Ascending aorta (tissue), 2 donors: ENCODE results near the gene TCF7. TPM values are rescaled to one million over a fixed set of nuclear protein-coding genes. Genes with fewer than 3 reads are reported as not detected.

ENCODE experiments used
- DNase-seq, 2 donors: peaks; one replicate each; pipeline ENCODE4 v3.0.0-alpha.2; 2019; ENCODE audit warnings: low spot score in 2 of 2
- H3K27ac ChIP-seq, 2 donors: fragments of 200-600 bp; sonication (generic); one replicate each; pipeline ENCODE4 v1.5.1; 2016 to 2017; ENCODE audit warnings: mild to moderate bottlenecking in 1 of 2
- H3K27me3 ChIP-seq: fragments of 200-600 bp; sonication (generic); one replicate; pipeline ENCODE4 v1.5.1; 2017
- H3K36me3 ChIP-seq, 2 donors: fragments of 200-600 bp; sonication (generic); one replicate each; pipeline ENCODE4 v1.5.1; 2016
- H3K4me1 ChIP-seq, 2 donors: fragments of 200-600 bp; sonication (generic); one replicate each; pipeline ENCODE4 v1.5.1; 2016 to 2017; ENCODE audit warnings: mild to moderate bottlenecking in 1 of 2
- H3K4me3 ChIP-seq, 2 donors: fragments of 200-600 bp; sonication (generic); one replicate each; pipeline ENCODE4 v1.5.1; 2016 to 2017; ENCODE audit warnings: mild to moderate bottlenecking in 1 of 2
- H3K9me3 ChIP-seq, 2 donors: fragments of 200-600 bp; sonication (generic); one replicate each; pipeline ENCODE4 v1.5.1; 2016
- CTCF ChIP-seq, 3 experiments: fragments of 200-600 bp in 2 of 3; fragments of 450-650 bp in 1 of 3; sonication (generic) in 2 of 3; IDR thresholded peaks; one replicate each; pipeline ENCODE4 v1.5.1; 2016 to 2019; ENCODE audit warnings: antibody characterized with exemption in 3 of 3, mild to moderate bottlenecking in 1 of 3, moderate library complexity in 1 of 3
- intact Hi-C: fragments of 100-400 bp; cut with DNase I; formaldehyde crosslinking; loops from one replicate; pipeline ENCODE4 v1.15.1; 2023
- total RNA-seq: library from RNA; depleted of rRNA; stranded (reverse); fragments of >200 nt; gene quantifications from one replicate; pipeline ENCODE4 v1.1.0, GENCODE V29; 2016

Gene TCF7
- total RNA-seq, 1 donor from 2014 or later: 12.1 TPM

- intact Hi-C loops: loop anchor here (2.0 to 5.0 kb wide), 2 partner anchors 37 to 67 kb away; no protein-coding TSS in a partner anchor
- Histone ChIP-seq H3K27ac (no peak overlapping the region), H3K4me1 (peaks cover 3 to 17% of the 10 kb centered on the region in 2 donors), H3K36me3 (no peaks in the 10 kb centered on the region), H3K4me3 (no peak overlapping the region), H3K9me3 (no peaks in the 10 kb centered on the region), H3K27me3 (no peaks in the 10 kb centered on the region)
- no peak for DNase-seq
- TF ChIP-seq CTCF (IDR thresholded peaks at IDR 0.05): no peak
These were observed 10.4 kb upstream of the TCF7 start for GRCh38 chr5:134103998-134104654.

- Histone ChIP-seq H3K27me3 (no peaks in the 10 kb centered on the region), H3K4me1 (no peaks in the 10 kb centered on the region), H3K9me3 (no peaks in the 10 kb centered on the region), H3K27ac (no peak overlapping the region), H3K36me3 (no peaks in the 10 kb centered on the region), H3K4me3 (no peak overlapping the region)
- no peak for DNase-seq
- no peak for TF ChIP-seq CTCF (IDR thresholded peaks at IDR 0.05)
- intact Hi-C loops: no loop called here
These were observed 7.3 kb upstream of the TCF7 start for GRCh38 chr5:134106991-134107701.

GRCh38 chr5:134107779-134108178, 6.7 kb upstream of the TCF7 start:
- no peaks in the 10 kb centered on the region for H3K27me3 ChIP-seq
- intact Hi-C loops: no loop called here

GRCh38 chr5:134110382-134110781, 4.1 kb upstream of the TCF7 start:
- TF ChIP-seq CTCF (IDR thresholded peaks at IDR 0.05): no peak
- intact Hi-C loops: no loop called here
- peaks cover 0 to 14% of the 10 kb centered on the region in 2 donors for H3K4me1 ChIP-seq

More at GRCh38 chr5:134107779-134108178, 6.7 kb upstream of the TCF7 start:
- Histone ChIP-seq H3K27ac (no peak overlapping the region), H3K4me3 (no peak overlapping the region), H3K4me1 (no peaks in the 10 kb centered on the region), H3K36me3 (no peaks in the 10 kb centered on the region), H3K9me3 (no peaks in the 10 kb centered on the region)
- TF ChIP-seq CTCF (IDR thresholded peaks at IDR 0.05): no peak
- DNase-seq: no peak

GRCh38 chr5:134111741-134112647, 2.5 kb upstream of the TCF7 start:
- H3K4me1 ChIP-seq: peaks cover 0 to 14% of the 10 kb centered on the region in 2 donors
- no peak overlapping the region for H3K4me3 ChIP-seq
- no peak for DNase-seq
- no peak for TF ChIP-seq CTCF (IDR thresholded peaks at IDR 0.05)
- no peaks in the 10 kb centered on the region for H3K9me3 ChIP-seq
- intact Hi-C loops: no loop called here
- H3K27ac ChIP-seq: no peak overlapping the region
- no peaks in the 10 kb centered on the region for H3K27me3 ChIP-seq
- H3K36me3 ChIP-seq: no peaks in the 10 kb centered on the region

More at GRCh38 chr5:134110382-134110781, 4.1 kb upstream of the TCF7 start:
- no peak for DNase-seq
- H3K27ac ChIP-seq: no peak overlapping the region
- H3K36me3 ChIP-seq: no peaks in the 10 kb centered on the region
- no peak overlapping the region for H3K4me3 ChIP-seq
- no peaks in the 10 kb centered on the region for H3K27me3 ChIP-seq
- no peaks in the 10 kb centered on the region for H3K9me3 ChIP-seq
